ENCODE results near the gene RABGAP1L.

The RABGAP1L gene

DNA sequence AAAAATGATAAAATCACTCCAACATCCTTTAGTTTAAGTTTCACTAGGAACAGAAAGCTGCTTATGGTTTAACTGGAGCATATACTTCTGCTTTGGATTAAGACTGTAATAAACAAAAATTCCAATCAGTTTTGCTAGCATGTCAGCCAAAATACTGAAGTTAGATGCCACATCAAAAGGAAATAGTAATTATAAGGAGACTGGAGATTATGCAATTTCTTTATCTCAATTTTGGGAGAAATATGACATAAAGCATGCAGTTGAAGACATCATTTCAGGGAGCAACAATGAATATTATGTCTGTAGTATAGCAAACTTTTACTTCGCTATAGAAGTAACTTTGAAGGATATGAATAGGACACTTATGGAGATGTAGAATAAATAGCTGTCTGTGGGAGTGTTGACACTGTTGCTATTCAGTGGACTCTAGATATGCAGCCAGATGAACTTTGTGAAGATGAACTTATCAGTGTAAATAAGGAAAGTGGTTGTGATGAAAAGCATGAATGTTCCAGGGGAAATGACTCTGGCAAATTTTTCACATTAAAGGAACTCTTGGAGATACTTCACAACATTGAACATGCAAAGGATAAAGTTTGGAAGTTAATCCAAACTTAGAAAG is 107.8 kb downstream of the RABGAP1L start:
- no peaks in the 10 kb centered on the region for H3K4me1 Mint-ChIP-seq
- no peaks in the 10 kb centered on the region for H3K9me3 Mint-ChIP-seq
- H3K36me3 Mint-ChIP-seq: peaks cover 8% of the 10 kb centered on the region
- H3K27ac Mint-ChIP-seq: no peak overlapping the region
- no peak overlapping the region for H3K4me3 Mint-ChIP-seq
- no peak for ATAC-seq
- H3K27me3 Mint-ChIP-seq: no peaks in the 10 kb centered on the region

DNA sequence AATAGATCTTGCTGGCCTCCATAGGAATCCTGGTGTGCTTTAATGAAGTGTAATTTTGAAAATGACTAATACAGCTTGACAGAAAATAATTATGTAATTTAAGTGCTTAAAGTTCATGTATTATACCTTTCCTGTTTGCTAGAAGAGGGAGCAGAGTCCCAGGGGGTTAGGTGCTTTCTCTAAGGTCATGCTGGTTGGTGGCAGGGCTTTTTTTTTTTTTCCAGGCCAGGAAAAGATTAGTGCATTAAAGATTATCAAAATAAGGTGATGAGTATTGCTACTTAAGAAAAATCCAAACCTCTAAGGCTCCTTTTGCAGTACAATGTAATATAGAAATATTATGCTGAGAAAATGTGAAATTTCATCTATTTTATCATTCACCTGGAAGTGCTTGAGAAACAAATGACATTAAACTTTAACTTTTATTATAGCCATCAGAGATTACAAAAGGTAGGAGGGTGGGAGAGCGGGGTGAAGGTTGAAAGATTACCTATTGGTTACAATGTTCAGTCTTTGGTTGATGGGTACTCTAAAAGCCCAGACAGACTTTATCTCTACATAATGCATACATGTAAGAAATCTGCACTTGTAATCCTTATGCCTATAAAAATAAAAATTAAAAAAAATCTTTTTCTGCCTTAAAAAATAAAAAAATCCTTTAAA is 110.8 kb downstream of the RABGAP1L start:
- Mint-ChIP-seq H3K27ac (no peak overlapping the region), H3K36me3 (peaks cover 17% of the 10 kb centered on the region)
- ATAC-seq: no peak

DNA sequence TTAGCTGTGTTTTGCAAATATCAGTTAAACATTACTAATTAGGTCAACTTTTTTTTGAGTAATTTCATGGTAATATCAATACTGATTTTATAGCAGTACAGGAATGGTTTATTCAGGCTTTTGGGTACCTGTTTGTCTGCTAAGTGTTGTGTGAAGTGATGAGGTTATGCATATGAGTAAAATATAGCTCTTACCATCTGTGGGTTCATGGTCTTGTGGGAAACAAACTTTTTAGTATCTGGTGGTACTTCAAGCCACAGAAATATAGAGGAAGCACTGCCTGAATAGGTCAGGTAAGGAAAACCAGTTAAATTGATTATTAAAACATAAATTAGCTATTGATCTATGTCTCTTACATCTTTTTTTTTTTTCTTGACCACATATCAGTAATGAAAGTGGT is 113.9 kb downstream of the RABGAP1L start:
- no peak for ATAC-seq
- Mint-ChIP-seq H3K27me3 (no peaks in the 10 kb centered on the region), H3K36me3 (peaks cover 12% of the 10 kb centered on the region), H3K4me3 (no peak overlapping the region), H3K4me1 (peaks cover 6% of the 10 kb centered on the region), H3K27ac (no peak overlapping the region), H3K9me3 (no peaks in the 10 kb centered on the region)

More for the DNA sequence above, 110.8 kb downstream of the RABGAP1L start:
- H3K4me1 Mint-ChIP-seq: peaks cover 6% of the 10 kb centered on the region
- no peaks in the 10 kb centered on the region for H3K27me3 Mint-ChIP-seq
- no peaks in the 10 kb centered on the region for H3K9me3 Mint-ChIP-seq
- H3K4me3 Mint-ChIP-seq: no peak overlapping the region

DNA sequence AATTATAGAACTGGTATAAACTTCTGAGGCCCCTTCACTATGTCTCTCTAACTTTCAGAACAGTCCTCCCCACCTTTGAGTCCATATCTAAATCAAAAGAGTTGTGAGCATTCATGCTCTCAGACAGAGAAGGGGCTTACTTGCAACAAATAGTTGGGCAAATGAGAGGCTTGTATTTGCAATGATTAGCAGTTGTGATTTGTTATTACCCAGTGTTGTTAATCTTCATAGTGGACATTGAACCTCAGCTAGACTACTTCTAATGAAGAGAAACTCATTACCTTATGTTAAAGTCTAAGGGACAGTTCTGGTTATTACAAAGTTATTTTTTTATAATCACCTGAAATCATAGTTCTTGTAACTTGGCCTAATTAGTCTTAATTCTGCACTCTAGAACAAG is 114.5 kb downstream of the RABGAP1L start:
- H3K36me3 Mint-ChIP-seq: peaks cover 12% of the 10 kb centered on the region
- no peak overlapping the region for H3K27ac Mint-ChIP-seq
- no peaks in the 10 kb centered on the region for H3K9me3 Mint-ChIP-seq
- no peak for ATAC-seq
- no peak overlapping the region for H3K4me3 Mint-ChIP-seq
- H3K27me3 Mint-ChIP-seq: no peaks in the 10 kb centered on the region
- H3K4me1 Mint-ChIP-seq: peaks cover 6% of the 10 kb centered on the region

DNA sequence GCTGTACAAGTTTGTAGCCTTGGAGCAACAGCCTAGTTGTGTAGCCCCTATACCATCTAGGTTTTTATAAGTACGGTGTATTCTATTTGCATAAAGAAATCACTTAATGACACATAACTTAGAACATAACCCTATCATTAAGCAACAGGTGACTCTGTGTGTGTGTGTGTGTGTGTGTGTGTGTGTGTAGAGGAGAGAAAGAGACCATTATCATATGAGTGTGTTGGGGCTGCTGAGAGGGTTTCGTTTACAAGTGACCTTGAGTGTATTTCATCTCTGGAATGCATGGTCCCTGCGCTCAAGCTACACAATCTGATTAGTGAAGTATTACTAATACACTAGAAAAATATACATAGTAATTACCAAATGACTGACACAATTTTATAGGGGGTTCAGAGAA is 115.1 kb downstream of the RABGAP1L start:
- H3K4me3 Mint-ChIP-seq: no peak overlapping the region

GRCh38 chr1:174274884-174275283 is 115.6 kb downstream of the RABGAP1L start:
- no peak for ATAC-seq
- H3K4me3 Mint-ChIP-seq: no peak overlapping the region
- H3K36me3 Mint-ChIP-seq: peaks cover 16% of the 10 kb centered on the region
- peaks cover 6% of the 10 kb centered on the region for H3K4me1 Mint-ChIP-seq
- H3K27ac Mint-ChIP-seq: no peak overlapping the region
- H3K9me3 Mint-ChIP-seq: no peaks in the 10 kb centered on the region
- no peaks in the 10 kb centered on the region for H3K27me3 Mint-ChIP-seq

More for the DNA sequence above, 115.1 kb downstream of the RABGAP1L start:
- no peaks in the 10 kb centered on the region for H3K9me3 Mint-ChIP-seq
- peaks cover 6% of the 10 kb centered on the region for H3K4me1 Mint-ChIP-seq
- no peak overlapping the region for H3K27ac Mint-ChIP-seq
- H3K27me3 Mint-ChIP-seq: no peaks in the 10 kb centered on the region
- ATAC-seq: no peak
- peaks cover 12% of the 10 kb centered on the region for H3K36me3 Mint-ChIP-seq

DNA sequence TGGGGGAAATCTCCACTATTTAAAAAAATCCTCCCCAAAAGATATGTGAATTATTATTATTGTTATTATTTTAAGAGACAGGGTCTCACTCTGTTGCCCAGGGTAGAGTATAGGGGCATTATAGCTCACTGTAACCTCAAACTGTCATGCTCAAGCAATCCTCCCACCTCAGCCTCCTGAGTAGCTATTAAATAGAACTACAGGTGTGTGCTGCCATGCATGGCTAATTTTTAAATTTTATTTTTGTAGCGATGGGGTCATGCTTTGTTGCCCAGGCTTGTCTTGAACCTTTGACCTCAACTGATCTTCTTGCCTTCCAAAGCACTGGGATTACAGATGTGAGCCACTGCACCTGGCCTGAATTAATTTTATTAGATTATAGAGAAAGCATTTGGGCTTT is 116.8 kb downstream of the RABGAP1L start:
- Mint-ChIP-seq H3K27ac (no peak overlapping the region), H3K27me3 (no peaks in the 10 kb centered on the region), H3K36me3 (peaks cover 28% of the 10 kb centered on the region), H3K4me1 (peaks cover 6% of the 10 kb centered on the region), H3K4me3 (no peak overlapping the region), H3K9me3 (no peaks in the 10 kb centered on the region)
- ATAC-seq: peak; percentile 61

DNA sequence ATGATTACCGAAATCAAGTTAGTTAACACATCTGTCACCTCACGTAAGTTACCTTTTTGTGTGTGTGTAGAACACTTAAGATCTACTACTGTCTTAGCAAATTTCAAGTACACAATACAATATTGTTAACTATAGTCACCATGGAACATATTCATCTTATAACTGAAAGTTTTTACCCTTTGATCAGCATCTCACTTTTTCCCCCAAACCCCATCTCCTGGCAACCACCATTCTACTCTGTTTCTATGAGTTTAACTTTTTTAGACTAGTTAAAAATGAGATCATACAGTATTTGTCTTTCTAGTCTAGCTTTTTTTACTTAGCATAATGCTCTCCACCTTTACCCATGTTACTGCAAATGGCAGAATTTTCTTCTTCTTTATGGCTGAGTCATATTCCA is 124.7 kb downstream of the RABGAP1L start:
- Mint-ChIP-seq H3K4me3 (no peak overlapping the region), H3K9me3 (peaks cover 14% of the 10 kb centered on the region), H3K4me1 (peaks cover 10% of the 10 kb centered on the region), H3K27ac (no peak overlapping the region), H3K36me3 (peaks cover 94% of the 10 kb centered on the region), H3K27me3 (no peaks in the 10 kb centered on the region)
- ATAC-seq: no peak

DNA sequence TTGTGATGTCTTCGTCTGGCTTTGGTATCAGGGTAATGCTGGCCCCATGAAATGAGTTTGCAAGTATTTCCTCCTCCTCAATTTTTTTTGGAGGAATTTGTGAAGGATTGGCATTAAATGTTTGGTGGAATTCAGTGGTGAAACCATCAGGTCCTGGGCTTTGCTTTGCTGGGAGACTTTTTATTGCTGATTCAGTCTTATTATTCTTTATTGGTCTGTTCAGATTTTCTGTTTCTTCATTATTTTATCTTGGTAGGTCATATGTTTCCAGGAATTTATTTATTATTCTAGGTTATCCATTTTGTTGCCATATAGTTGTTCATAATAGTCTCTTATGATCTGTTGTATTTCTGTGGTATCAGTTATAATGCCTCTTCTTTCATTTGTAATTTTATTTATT is 126.7 kb downstream of the RABGAP1L start:
- Mint-ChIP-seq H3K27me3 (no peaks in the 10 kb centered on the region), H3K27ac (no peak overlapping the region), H3K4me3 (no peak overlapping the region), H3K4me1 (peaks cover 10% of the 10 kb centered on the region), H3K36me3 (peaks cover 98% of the 10 kb centered on the region), H3K9me3 (peaks cover 16% of the 10 kb centered on the region)
- ATAC-seq: no peak

DNA sequence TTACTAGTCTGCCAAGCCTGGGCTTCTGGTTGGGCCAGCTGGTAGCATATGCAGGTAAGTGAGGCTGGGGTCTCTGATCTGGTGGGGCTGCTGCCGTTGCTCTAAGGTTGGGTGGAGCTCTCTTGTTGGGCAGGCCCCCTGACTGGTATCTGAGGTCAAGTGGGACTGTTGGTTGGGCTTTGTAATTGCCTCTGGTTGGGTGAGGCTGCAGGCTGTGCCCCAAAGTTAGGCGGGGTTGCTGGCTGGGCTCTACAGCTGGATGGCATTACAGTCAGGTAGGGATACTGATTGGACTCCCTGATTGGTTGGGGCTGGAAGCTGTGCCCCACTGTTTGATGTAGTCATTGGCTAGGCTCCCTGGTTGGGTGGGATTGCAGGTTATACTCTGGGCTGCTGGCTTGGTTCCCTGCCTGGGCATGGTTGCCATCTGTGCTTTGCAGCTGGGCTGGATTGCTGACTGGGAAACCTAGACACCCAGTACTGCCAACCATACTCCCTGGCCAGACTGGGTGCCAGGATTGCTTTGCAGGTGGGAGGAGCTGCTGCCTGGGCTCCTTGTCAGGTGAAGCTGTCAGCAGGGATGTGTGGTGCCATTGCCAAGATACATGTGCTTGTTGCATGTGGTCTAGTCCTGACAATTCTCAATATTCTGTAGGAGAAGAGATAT is 130.5 kb downstream of the RABGAP1L start:
- H3K36me3 Mint-ChIP-seq: peaks cover 87% of the 10 kb centered on the region
- H3K27me3 Mint-ChIP-seq: no peaks in the 10 kb centered on the region
- no peak overlapping the region for H3K4me3 Mint-ChIP-seq
- ATAC-seq: no peak
- H3K9me3 Mint-ChIP-seq: peaks cover 20% of the 10 kb centered on the region
- no peak overlapping the region for H3K27ac Mint-ChIP-seq
- peaks cover 10% of the 10 kb centered on the region for H3K4me1 Mint-ChIP-seq

GRCh38 chr1:174291059-174291458 is 131.7 kb downstream of the RABGAP1L start:
- Mint-ChIP-seq H3K27me3 (no peaks in the 10 kb centered on the region), H3K4me3 (no peak overlapping the region), H3K4me1 (peaks cover 6% of the 10 kb centered on the region), H3K9me3 (peaks cover 20% of the 10 kb centered on the region), H3K27ac (no peak overlapping the region), H3K36me3 (peaks cover 86% of the 10 kb centered on the region)
- no peak for ATAC-seq

GRCh38 chr1:174296309-174296708 is 137.0 kb downstream of the RABGAP1L start:
- Mint-ChIP-seq H3K36me3 (peaks cover 66% of the 10 kb centered on the region), H3K4me1 (no peaks in the 10 kb centered on the region), H3K9me3 (peaks cover 7% of the 10 kb centered on the region), H3K27ac (no peak overlapping the region), H3K4me3 (no peak overlapping the region), H3K27me3 (no peaks in the 10 kb centered on the region)
- no peak for ATAC-seq

DNA sequence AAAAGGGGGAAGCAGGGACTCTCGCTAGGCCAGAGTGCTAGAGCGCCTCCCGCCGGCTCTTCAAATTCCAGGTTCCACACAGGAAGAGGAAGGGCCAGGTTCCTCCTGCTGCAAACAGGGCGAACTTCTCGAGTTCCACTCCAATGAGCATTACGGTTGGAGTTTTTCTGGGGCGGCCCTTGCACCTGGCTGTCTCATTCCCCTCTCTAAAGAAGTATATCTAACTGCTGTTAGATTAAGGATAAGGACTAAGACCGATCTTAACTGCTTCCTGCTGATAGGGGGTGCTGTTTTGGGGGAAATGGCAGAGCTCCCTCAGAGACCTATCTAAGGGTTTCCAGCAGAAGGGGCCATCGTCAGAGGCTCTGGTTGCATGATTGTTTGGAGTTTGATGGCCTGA is 138.0 kb downstream of the RABGAP1L start:
- H3K27me3 Mint-ChIP-seq: no peaks in the 10 kb centered on the region
- ATAC-seq: no peak
- H3K4me3 Mint-ChIP-seq: no peak overlapping the region
- no peak overlapping the region for H3K27ac Mint-ChIP-seq
- peaks cover 4% of the 10 kb centered on the region for H3K4me1 Mint-ChIP-seq
- peaks cover 11% of the 10 kb centered on the region for H3K9me3 Mint-ChIP-seq
- H3K36me3 Mint-ChIP-seq: peaks cover 67% of the 10 kb centered on the region

GRCh38 chr1:174301295-174302077 is 142.2 kb downstream of the RABGAP1L start:
- Mint-ChIP-seq H3K27me3 (no peaks in the 10 kb centered on the region), H3K27ac (no peak overlapping the region), H3K4me3 (no peak overlapping the region), H3K36me3 (peaks cover 66% of the 10 kb centered on the region), H3K9me3 (peaks cover 8% of the 10 kb centered on the region), H3K4me1 (peaks cover 6% of the 10 kb centered on the region)
- no peak for ATAC-seq

GRCh38 chr1:174308604-174309003 is 149.3 kb downstream of the RABGAP1L start:
- ATAC-seq: no peak
- no peaks in the 10 kb centered on the region for H3K27me3 Mint-ChIP-seq
- no peak overlapping the region for H3K4me3 Mint-ChIP-seq
- peaks cover 14% of the 10 kb centered on the region for H3K4me1 Mint-ChIP-seq
- H3K9me3 Mint-ChIP-seq: peaks cover 22% of the 10 kb centered on the region
- peaks cover 88% of the 10 kb centered on the region for H3K36me3 Mint-ChIP-seq
- no peak overlapping the region for H3K27ac Mint-ChIP-seq

Measured in stimulated activated memory B cell treated with anti-CD40 and anti-IgM and Interleukin-4, amounts not matched to agents 10 μg/mL and 1 μg/mL and 100 μg/mL, for 72 hours (primary cell).